ENCODE measurements around the gene AATK. TPM values are rescaled to one million over a fixed set of nuclear protein-coding genes. Genes with fewer than 3 reads are reported as not detected.

The AATK gene
- total RNA-seq, 2 donors from 2014 or later: 1.2 to 2.4 TPM

GRCh38 chr17:81200695-81201580 lies 34.9 kb upstream of the AATK start:
- H3K4me1 Mint-ChIP-seq: no peaks in the 10 kb centered on the region
- H3K4me3 Mint-ChIP-seq: no peak overlapping the region

GRCh38 chr17:81200201-81200600 lies 34.2 kb upstream of the AATK start:
- H3K27ac Mint-ChIP-seq: no peak overlapping the region
- no peaks in the 10 kb centered on the region for H3K9me3 Mint-ChIP-seq
- H3K4me1 Mint-ChIP-seq: no peaks in the 10 kb centered on the region
- no peak for ATAC-seq (replicated peaks)
- H3K4me3 Mint-ChIP-seq: no peak overlapping the region
- no peaks in the 10 kb centered on the region for H3K27me3 Mint-ChIP-seq
- no peaks in the 10 kb centered on the region for H3K36me3 Mint-ChIP-seq (ENCODE audit: low read depth)

More at GRCh38 chr17:81200695-81201580, 34.9 kb upstream of the AATK start:
- Mint-ChIP-seq H3K27ac (no peak overlapping the region), H3K9me3 (no peaks in the 10 kb centered on the region), H3K36me3 (ENCODE audit: low read depth) (no peaks in the 10 kb centered on the region), H3K27me3 (no peaks in the 10 kb centered on the region)
- ATAC-seq (replicated peaks): peak; percentile 59

- H3K27ac Mint-ChIP-seq: no peak overlapping the region
- no peaks in the 10 kb centered on the region for H3K36me3 Mint-ChIP-seq (ENCODE audit: low read depth)
- no peaks in the 10 kb centered on the region for H3K27me3 Mint-ChIP-seq
- H3K4me1 Mint-ChIP-seq: no peaks in the 10 kb centered on the region
- H3K4me3 Mint-ChIP-seq: no peak overlapping the region
- ATAC-seq (replicated peaks): no peak
- no peaks in the 10 kb centered on the region for H3K9me3 Mint-ChIP-seq
Measured at GRCh38 chr17:81199482-81199830, 33.4 kb upstream of the AATK start.

GRCh38 chr17:81198826-81199481 lies 32.9 kb upstream of the AATK start:
- Mint-ChIP-seq H3K4me3 (no peak overlapping the region), H3K27me3 (no peaks in the 10 kb centered on the region), H3K4me1 (no peaks in the 10 kb centered on the region), H3K27ac (no peak overlapping the region), H3K9me3 (no peaks in the 10 kb centered on the region), H3K36me3 (ENCODE audit: low read depth) (no peaks in the 10 kb centered on the region)
- ATAC-seq (replicated peaks): no peak

- Mint-ChIP-seq H3K4me1 (no peaks in the 10 kb centered on the region), H3K27ac (no peak overlapping the region), H3K27me3 (no peaks in the 10 kb centered on the region), H3K36me3 (ENCODE audit: low read depth) (no peaks in the 10 kb centered on the region), H3K4me3 (no peak overlapping the region), H3K9me3 (no peaks in the 10 kb centered on the region)
- no peak for ATAC-seq (replicated peaks)
Measured at GRCh38 chr17:81197831-81198490, 31.9 kb upstream of the AATK start.

GRCh38 chr17:81197409-81197795 lies 31.4 kb upstream of the AATK start:
- Mint-ChIP-seq H3K27ac (no peak overlapping the region), H3K4me3 (no peak overlapping the region), H3K4me1 (no peaks in the 10 kb centered on the region), H3K36me3 (ENCODE audit: low read depth) (no peaks in the 10 kb centered on the region), H3K9me3 (no peaks in the 10 kb centered on the region), H3K27me3 (no peaks in the 10 kb centered on the region)
- no peak for ATAC-seq (replicated peaks)

GRCh38 chr17:81196505-81197408 lies 30.7 kb upstream of the AATK start:
- Mint-ChIP-seq H3K4me3 (no peak overlapping the region), H3K27ac (no peak overlapping the region), H3K9me3 (no peaks in the 10 kb centered on the region)

GRCh38 chr17:81195941-81196495 lies 30.0 kb upstream of the AATK start:
- Mint-ChIP-seq H3K27ac (no peak overlapping the region), H3K4me1 (no peaks in the 10 kb centered on the region), H3K36me3 (ENCODE audit: low read depth) (no peaks in the 10 kb centered on the region), H3K9me3 (no peaks in the 10 kb centered on the region), H3K27me3 (no peaks in the 10 kb centered on the region), H3K4me3 (no peak overlapping the region)
- ATAC-seq (replicated peaks): no peak

More at GRCh38 chr17:81196505-81197408, 30.7 kb upstream of the AATK start:
- no peaks in the 10 kb centered on the region for H3K36me3 Mint-ChIP-seq (ENCODE audit: low read depth)
- H3K4me1 Mint-ChIP-seq: no peaks in the 10 kb centered on the region
- ATAC-seq (replicated peaks): no peak
- H3K27me3 Mint-ChIP-seq: no peaks in the 10 kb centered on the region

- Mint-ChIP-seq H3K36me3 (ENCODE audit: low read depth) (no peaks in the 10 kb centered on the region), H3K4me1 (no peaks in the 10 kb centered on the region), H3K27me3 (no peaks in the 10 kb centered on the region), H3K9me3 (no peaks in the 10 kb centered on the region), H3K4me3 (no peak overlapping the region), H3K27ac (no peak overlapping the region)
- ATAC-seq (replicated peaks): no peak
Measured at GRCh38 chr17:81194941-81195901, 29.2 kb upstream of the AATK start.

- Mint-ChIP-seq H3K9me3 (no peaks in the 10 kb centered on the region), H3K27ac (no peak overlapping the region), H3K4me3 (no peak overlapping the region), H3K36me3 (ENCODE audit: low read depth) (no peaks in the 10 kb centered on the region), H3K27me3 (no peaks in the 10 kb centered on the region), H3K4me1 (no peaks in the 10 kb centered on the region)
- no peak for ATAC-seq (replicated peaks)
Measured at GRCh38 chr17:81194225-81194760, 28.3 kb upstream of the AATK start.

- ATAC-seq (replicated peaks): no peak
- no peaks in the 10 kb centered on the region for H3K9me3 Mint-ChIP-seq
- no peaks in the 10 kb centered on the region for H3K4me1 Mint-ChIP-seq
- H3K36me3 Mint-ChIP-seq (ENCODE audit: low read depth): no peaks in the 10 kb centered on the region
- H3K4me3 Mint-ChIP-seq: no peak overlapping the region
- no peaks in the 10 kb centered on the region for H3K27me3 Mint-ChIP-seq
- no peak overlapping the region for H3K27ac Mint-ChIP-seq
Measured at GRCh38 chr17:81193470-81194224, 27.6 kb upstream of the AATK start.

- Mint-ChIP-seq H3K27me3 (no peaks in the 10 kb centered on the region), H3K27ac (no peak overlapping the region), H3K9me3 (no peaks in the 10 kb centered on the region), H3K36me3 (ENCODE audit: low read depth) (no peaks in the 10 kb centered on the region), H3K4me1 (no peaks in the 10 kb centered on the region), H3K4me3 (no peak overlapping the region)
- ATAC-seq (replicated peaks): no peak
Measured at GRCh38 chr17:81193051-81193410, 27.0 kb upstream of the AATK start.

Measured in activated T-helper 17 cell treated with anti-CD3 and anti-CD28 coated beads, Interleukin-2, amount 50 U/mL, for 72 hours (primary cell).